Liver (tissue), 3 donors: Measurements from ENCODE around the gene ROBO4.

Source experiments
- ATF3 ChIP-seq: IDR thresholded peaks from 2 replicates; pipeline ENCODE4 v1.6.1; 2016; ENCODE audit warnings: antibody characterized with exemption
- HNF4A ChIP-seq, 2 donors: conservative IDR thresholded peaks; 2 replicates each; pipeline ENCODE4 v1.6.1; 2016; ENCODE audit warnings: antibody characterized with exemption in 2 of 2, mild to moderate bottlenecking in 2 of 2
- HNF4G ChIP-seq: IDR thresholded peaks from 2 replicates; pipeline ENCODE4 v1.6.1; 2016; ENCODE audit warnings: antibody characterized with exemption
- JUND ChIP-seq, 2 donors: IDR thresholded peaks; 2 replicates each; pipeline ENCODE4 v1.6.1; 2016; ENCODE audit warnings: antibody characterized with exemption in 2 of 2
- MAX ChIP-seq: IDR thresholded peaks from 2 replicates; pipeline ENCODE4 v1.6.1; 2016; ENCODE audit warnings: antibody characterized with exemption
- RAD21 ChIP-seq, 2 donors: IDR thresholded peaks; 2 replicates each; pipeline ENCODE4 v1.6.1; 2016; ENCODE audit warnings: antibody characterized with exemption in 2 of 2, mild to moderate bottlenecking in 2 of 2
- RXRA ChIP-seq, 2 donors: IDR thresholded peaks; 2 replicates each; pipeline ENCODE4 v1.6.1; 2017 to 2018; ENCODE audit warnings: antibody characterized with exemption in 2 of 2, mild to moderate bottlenecking in 1 of 2
- TAF1 ChIP-seq: conservative IDR thresholded peaks from 2 replicates; pipeline ENCODE4 v1.6.1; 2016; ENCODE audit warnings: antibody characterized with exemption, mild to moderate bottlenecking
- YY1 ChIP-seq: IDR thresholded peaks from 2 replicates; pipeline ENCODE4 v1.6.1; 2016; ENCODE audit warnings: antibody characterized with exemption, mild to moderate bottlenecking
- TF ChIP-seq, protein P1 (sequence below): fragments of 150-350 bp; IDR thresholded peaks from 2 replicates; pipeline ENCODE4 v1.5.1; 2017; ENCODE audit warnings: improper control_type of control experiment, low read depth, low read length; ENCODE audit not compliant: missing input control
- TF ChIP-seq, protein P2 (sequence below): IDR thresholded peaks from 2 replicates; pipeline ENCODE4 v1.6.1; 2016; ENCODE audit warnings: antibody characterized with exemption, mild to moderate bottlenecking
- TF ChIP-seq, protein P3 (sequence below): IDR thresholded peaks from 2 replicates; pipeline ENCODE4 v1.6.1; 2016; ENCODE audit warnings: antibody characterized with exemption
- donor health status: healthy.
- donor health status: healthy.

GRCh38 chr11:124886978-124887666 lies 10.5 kb downstream of the ROBO4 start:
- TF ChIP-seq, protein P1, sequence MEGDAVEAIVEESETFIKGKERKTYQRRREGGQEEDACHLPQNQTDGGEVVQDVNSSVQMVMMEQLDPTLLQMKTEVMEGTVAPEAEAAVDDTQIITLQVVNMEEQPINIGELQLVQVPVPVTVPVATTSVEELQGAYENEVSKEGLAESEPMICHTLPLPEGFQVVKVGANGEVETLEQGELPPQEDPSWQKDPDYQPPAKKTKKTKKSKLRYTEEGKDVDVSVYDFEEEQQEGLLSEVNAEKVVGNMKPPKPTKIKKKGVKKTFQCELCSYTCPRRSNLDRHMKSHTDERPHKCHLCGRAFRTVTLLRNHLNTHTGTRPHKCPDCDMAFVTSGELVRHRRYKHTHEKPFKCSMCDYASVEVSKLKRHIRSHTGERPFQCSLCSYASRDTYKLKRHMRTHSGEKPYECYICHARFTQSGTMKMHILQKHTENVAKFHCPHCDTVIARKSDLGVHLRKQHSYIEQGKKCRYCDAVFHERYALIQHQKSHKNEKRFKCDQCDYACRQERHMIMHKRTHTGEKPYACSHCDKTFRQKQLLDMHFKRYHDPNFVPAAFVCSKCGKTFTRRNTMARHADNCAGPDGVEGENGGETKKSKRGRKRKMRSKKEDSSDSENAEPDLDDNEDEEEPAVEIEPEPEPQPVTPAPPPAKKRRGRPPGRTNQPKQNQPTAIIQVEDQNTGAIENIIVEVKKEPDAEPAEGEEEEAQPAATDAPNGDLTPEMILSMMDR: no peak
- no peak for TF ChIP-seq JUND (IDR thresholded peaks at IDR 0.05)
- no peak for TF ChIP-seq YY1
- TF ChIP-seq MAX: no peak
- no peak for TF ChIP-seq ATF3
- TF ChIP-seq TAF1: no peak
- TF ChIP-seq RAD21 (IDR thresholded peaks at IDR 0.05): no peak
- TF ChIP-seq, protein P2, sequence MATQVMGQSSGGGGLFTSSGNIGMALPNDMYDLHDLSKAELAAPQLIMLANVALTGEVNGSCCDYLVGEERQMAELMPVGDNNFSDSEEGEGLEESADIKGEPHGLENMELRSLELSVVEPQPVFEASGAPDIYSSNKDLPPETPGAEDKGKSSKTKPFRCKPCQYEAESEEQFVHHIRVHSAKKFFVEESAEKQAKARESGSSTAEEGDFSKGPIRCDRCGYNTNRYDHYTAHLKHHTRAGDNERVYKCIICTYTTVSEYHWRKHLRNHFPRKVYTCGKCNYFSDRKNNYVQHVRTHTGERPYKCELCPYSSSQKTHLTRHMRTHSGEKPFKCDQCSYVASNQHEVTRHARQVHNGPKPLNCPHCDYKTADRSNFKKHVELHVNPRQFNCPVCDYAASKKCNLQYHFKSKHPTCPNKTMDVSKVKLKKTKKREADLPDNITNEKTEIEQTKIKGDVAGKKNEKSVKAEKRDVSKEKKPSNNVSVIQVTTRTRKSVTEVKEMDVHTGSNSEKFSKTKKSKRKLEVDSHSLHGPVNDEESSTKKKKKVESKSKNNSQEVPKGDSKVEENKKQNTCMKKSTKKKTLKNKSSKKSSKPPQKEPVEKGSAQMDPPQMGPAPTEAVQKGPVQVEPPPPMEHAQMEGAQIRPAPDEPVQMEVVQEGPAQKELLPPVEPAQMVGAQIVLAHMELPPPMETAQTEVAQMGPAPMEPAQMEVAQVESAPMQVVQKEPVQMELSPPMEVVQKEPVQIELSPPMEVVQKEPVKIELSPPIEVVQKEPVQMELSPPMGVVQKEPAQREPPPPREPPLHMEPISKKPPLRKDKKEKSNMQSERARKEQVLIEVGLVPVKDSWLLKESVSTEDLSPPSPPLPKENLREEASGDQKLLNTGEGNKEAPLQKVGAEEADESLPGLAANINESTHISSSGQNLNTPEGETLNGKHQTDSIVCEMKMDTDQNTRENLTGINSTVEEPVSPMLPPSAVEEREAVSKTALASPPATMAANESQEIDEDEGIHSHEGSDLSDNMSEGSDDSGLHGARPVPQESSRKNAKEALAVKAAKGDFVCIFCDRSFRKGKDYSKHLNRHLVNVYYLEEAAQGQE: no peak
- TF ChIP-seq HNF4G: no peak
- no peak for TF ChIP-seq RXRA (IDR thresholded peaks at IDR 0.05)
- no peak for TF ChIP-seq HNF4A (conservative IDR thresholded peaks at IDR 0.05)
- TF ChIP-seq, protein P3, sequence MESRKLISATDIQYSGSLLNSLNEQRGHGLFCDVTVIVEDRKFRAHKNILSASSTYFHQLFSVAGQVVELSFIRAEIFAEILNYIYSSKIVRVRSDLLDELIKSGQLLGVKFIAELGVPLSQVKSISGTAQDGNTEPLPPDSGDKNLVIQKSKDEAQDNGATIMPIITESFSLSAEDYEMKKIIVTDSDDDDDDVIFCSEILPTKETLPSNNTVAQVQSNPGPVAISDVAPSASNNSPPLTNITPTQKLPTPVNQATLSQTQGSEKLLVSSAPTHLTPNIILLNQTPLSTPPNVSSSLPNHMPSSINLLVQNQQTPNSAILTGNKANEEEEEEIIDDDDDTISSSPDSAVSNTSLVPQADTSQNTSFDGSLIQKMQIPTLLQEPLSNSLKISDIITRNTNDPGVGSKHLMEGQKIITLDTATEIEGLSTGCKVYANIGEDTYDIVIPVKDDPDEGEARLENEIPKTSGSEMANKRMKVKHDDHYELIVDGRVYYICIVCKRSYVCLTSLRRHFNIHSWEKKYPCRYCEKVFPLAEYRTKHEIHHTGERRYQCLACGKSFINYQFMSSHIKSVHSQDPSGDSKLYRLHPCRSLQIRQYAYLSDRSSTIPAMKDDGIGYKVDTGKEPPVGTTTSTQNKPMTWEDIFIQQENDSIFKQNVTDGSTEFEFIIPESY: no peak
